K562 (cell line): ENCODE measurements around the gene SDK1. TPM values are rescaled to one million over a fixed set of nuclear protein-coding genes. Genes with fewer than 3 reads are reported as not detected.

Experiments
- ATAC-seq: fragments of 200-7000 bp; cut with Tn5 transposase; 3 replicates; pipeline ENCODE4 v1.9.1; 2020; ENCODE audit warnings: moderate library complexity
- BruUV-seq: library from RNA; stranded (reverse); fragments of 400-500 nt; replicated peaks from 2 replicates; lab custom pipeline; 2021; lab: Mats Ljungman, UMichigan
- CTCF ChIA-PET: fragments of 300-600 bp; formaldehyde crosslinking; extraction: SDS; loops from one replicate; lab custom pipeline; 2021; ENCODE audit warnings: low intra/inter-chr PET ratio; lab: Yijun Ruan, JAX
- POLR2A ChIA-PET: fragments of 300-600, 350-650 bp; sonication (Branson Sonifier 250); formaldehyde crosslinking; extraction: SDS; loops from one replicate; lab custom pipeline; 2021; ENCODE audit warnings: antibody characterized with exemption, inconsistent platforms; lab: Yijun Ruan, JAX
- DNase-seq, 4 experiments: peaks; one replicate each; pipeline versions ENCODE4 v3.0.0 to v3.0.0-alpha.2; 2011 to 2018; ENCODE audit warnings: low spot score in 3 of 4, mixed read lengths in 3 of 4; ENCODE audit errors: extremely low read depth in 1 of 4
- FAIRE-seq: peaks from 2 replicates; lab custom pipeline; 2011; peaks lifted over from hg19 to GRCh38; lab: Jason Lieb, UNC
- H2AFZ ChIP-seq: 2 replicates; pipeline ENCODE4 v1.6.0; 2011; ENCODE audit warnings: low read depth, low read length, control low read depth, inconsistent platforms
- H3K27ac ChIP-seq: fragments of 200-600 bp; 3 replicates; pipeline ENCODE4 v1.8.0; 2011; ENCODE audit warnings: low read depth, mild to moderate bottlenecking, control low read depth, inconsistent platforms, low read length, moderate library complexity, mixed read lengths; ENCODE audit errors: extremely low read depth
- H3K27me3 ChIP-seq, 2 experiments: fragments of 300-600 bp in 1 of 2; 2 replicates in 1 of 2; 3 replicates in 1 of 2; pipeline versions ENCODE4 v1.6.0 to v1.8.0; 2011; ENCODE audit warnings: inconsistent platforms in 2 of 2, low read length in 2 of 2, mild to moderate bottlenecking in 1 of 2, mixed read lengths in 1 of 2, moderate library complexity in 1 of 2; ENCODE audit not compliant: control insufficient read depth in 2 of 2, insufficient read depth in 2 of 2
- H3K36me3 ChIP-seq: fragments of 300-600 bp; 3 replicates; pipeline ENCODE4 v1.8.0; 2011; ENCODE audit warnings: mild to moderate bottlenecking, low read length, inconsistent platforms; ENCODE audit not compliant: control insufficient read depth, insufficient read depth
- H3K4me1 ChIP-seq, 2 experiments: fragments of 200-600 bp in 1 of 2; replicated peaks in 1 of 2; 2 replicates in 1 of 2; 3 replicates in 1 of 2; pipeline versions ENCODE4 v1.5.1 to v1.8.0; 2011; ENCODE audit warnings: inconsistent platforms in 2 of 2, low read length in 2 of 2, mild to moderate bottlenecking in 1 of 2, mixed read lengths in 1 of 2, moderate library complexity in 1 of 2; ENCODE audit not compliant: control insufficient read depth in 2 of 2, insufficient read depth in 2 of 2
- H3K4me2 ChIP-seq: 2 replicates; pipeline ENCODE4 v1.6.1; 2011; ENCODE audit warnings: low read length, control low read depth, inconsistent platforms, mixed read lengths; ENCODE audit not compliant: insufficient read depth
- H3K4me3 ChIP-seq: fragments of 200-600 bp; sonication (generic), shearing (Covaris generic); 2 replicates; pipeline ENCODE4 v1.5.1; 2016; ENCODE audit warnings: control low read depth, inconsistent platforms
- H3K79me2 ChIP-seq: fragments of 200-600 bp; 3 replicates; pipeline ENCODE4 v1.8.0; 2011; ENCODE audit warnings: low read length, inconsistent platforms; ENCODE audit not compliant: control insufficient read depth, insufficient read depth
- H3K9ac ChIP-seq, 2 experiments: 2 replicates each; pipeline versions ENCODE4 v1.6.0 to v1.6.1; 2011; ENCODE audit warnings: low read depth in 2 of 2, low read length in 2 of 2, control low read depth in 1 of 2, inconsistent platforms in 1 of 2, mild to moderate bottlenecking in 1 of 2, mixed read lengths in 1 of 2; ENCODE audit not compliant: insufficient read depth in 1 of 2
- H3K9me1 ChIP-seq: one replicate; pipeline ENCODE4 v1.6.0; 2011; ENCODE audit warnings: inconsistent platforms, mild to moderate bottlenecking, low read length, moderate library complexity; ENCODE audit not compliant: control insufficient read depth, insufficient read depth
- H3K9me3 ChIP-seq: replicated peaks from 2 replicates; pipeline ENCODE4 v1.5.1; 2011; ENCODE audit warnings: low read depth, low read length, inconsistent platforms; ENCODE audit not compliant: control insufficient read depth, insufficient read depth
- H4K20me1 ChIP-seq: replicated peaks from 2 replicates; pipeline ENCODE4 v1.6.1; 2011; ENCODE audit warnings: low read length, inconsistent platforms, mixed read lengths; ENCODE audit not compliant: control insufficient read depth, insufficient read depth
- ASH1L ChIP-seq: fragments of 450-650 bp; IDR thresholded peaks from 2 replicates; pipeline ENCODE4 v1.6.1; 2018; ENCODE audit warnings: borderline replicate concordance, mild to moderate bottlenecking, low read depth; ENCODE audit not compliant: partially characterized antibody
- ATF1 ChIP-seq, 2 experiments: fragments of 450-650 bp in 1 of 2; IDR thresholded peaks; 2 replicates each; pipeline ENCODE4 v1.6.1; 2016; ENCODE audit warnings: missing compliant biosample characterization in 1 of 2, missing genetic modification characterization in 1 of 2
- FIP1L1 ChIP-seq: fragments of 200-400 bp; formaldehyde crosslinking; IDR thresholded peaks from 2 replicates; pipeline ENCODE4 v1.6.1; 2018; ENCODE audit warnings: mild to moderate bottlenecking, low read depth, low read length; ENCODE audit not compliant: poor library complexity, severe bottlenecking
- GTF3C2 ChIP-seq: IDR thresholded peaks from 3 replicates; pipeline ENCODE4 v1.6.1; 2011; ENCODE audit warnings: borderline replicate concordance, mild to moderate bottlenecking, moderate library complexity; ENCODE audit not compliant: insufficient read length; ENCODE audit errors: extremely low read depth
- JUN ChIP-seq, 2 experiments: sonication (generic) in 1 of 2; formaldehyde crosslinking in 1 of 2; IDR thresholded peaks; 2 replicates each; pipeline versions ENCODE4 v1.6.1 to v1.8.0; 2012 to 2022; ENCODE audit warnings: borderline replicate concordance in 2 of 2, mild to moderate bottlenecking in 2 of 2, improper control_type of control experiment in 1 of 2, low read depth in 1 of 2, low read length in 1 of 2, missing genetic modification reagents in 1 of 2
- JUND ChIP-seq, 2 experiments: IDR thresholded peaks; 2 replicates in 1 of 2; 3 replicates in 1 of 2; pipeline ENCODE4 v1.6.1; 2011; ENCODE audit warnings: borderline replicate concordance in 2 of 2, low read depth in 2 of 2, low read length in 2 of 2, improper control_type of control experiment in 1 of 2, missing biosample characterization in 1 of 2, missing genetic modification characterization in 1 of 2, missing genetic modification reagents in 1 of 2
- KDM5B ChIP-seq: fragments of 200-600 bp; sonication (generic); IDR thresholded peaks from 2 replicates; pipeline ENCODE4 v1.6.1; 2012; ENCODE audit warnings: low read depth, mild to moderate bottlenecking, moderate library complexity, low read length, control low read depth, inconsistent platforms; ENCODE audit not compliant: insufficient replicate concordance
- MAFF ChIP-seq: IDR thresholded peaks from 2 replicates; pipeline ENCODE4 v1.6.1; 2012; ENCODE audit warnings: low read length, improper control_type of control experiment
- MCM5 ChIP-seq: fragments of 450-650 bp; IDR thresholded peaks from 2 replicates; pipeline ENCODE4 v1.6.1; 2016; ENCODE audit warnings: low read depth
- PKNOX1 ChIP-seq: fragments of 450-650 bp; IDR thresholded peaks from 2 replicates; pipeline ENCODE4 v1.6.1; 2016
- RBM14 ChIP-seq: fragments of 200-400 bp; formaldehyde crosslinking; IDR thresholded peaks from 2 replicates; pipeline ENCODE4 v1.6.1; 2018; ENCODE audit warnings: low read depth, mild to moderate bottlenecking, low read length, moderate library complexity, borderline replicate concordance; ENCODE audit not compliant: insufficient read depth
- SMAD4 ChIP-seq: fragments of 250-450 bp; sonication (Bioruptor Pico); conservative IDR thresholded peaks from 2 replicates; pipeline ENCODE4 v1.8.0; 2021; ENCODE audit warnings: inconsistent platforms, mild to moderate bottlenecking, moderate library complexity
- ZNF274 ChIP-seq: IDR thresholded peaks from 2 replicates; pipeline ENCODE4 v1.6.1; 2011; ENCODE audit warnings: low read depth, mild to moderate bottlenecking, low read length, moderate library complexity, borderline replicate concordance
- ZNF316 ChIP-seq: fragments of 450-650 bp; IDR thresholded peaks from 2 replicates; pipeline ENCODE4 v1.6.1; 2016
- WGBS: fragments of 100-300 bp; shearing (Covaris generic); methylation state at CpG from one replicate; pipeline ENCODE4 v1.1.6; 2016; ENCODE audit warnings: low coverage, mixed read lengths; ENCODE audit not compliant: insufficient coverage; ENCODE audit errors: missing lambda C conversion rate; 5-methylcytosine and 5-hydroxymethylcytosine counted together
- in situ Hi-C: fragments of 300-500 bp; cut with MboI; formaldehyde crosslinking; loops from 4 replicates; pipeline ENCODE4 v1.15.0; 2018; ENCODE audit warnings: inconsistent platforms, mixed read lengths
- intact Hi-C: fragments of 100-400 bp; cut with micrococcal nuclease; formaldehyde crosslinking; loops from 2 replicates; pipeline ENCODE4 v1.14.2; 2022
- polyA plus RNA-seq, 8 experiments: library from polyadenylated mRNA; depleted of rRNA in 4 of 8; stranded (reverse) in 5 of 8; unstranded in 3 of 8; fragments of >200 nt; fragmentation: Nextera tagmentation in 2 of 8; fragmentation: Illumina TruSeq in 1 of 8; extraction: Ambion mirVana in 2 of 8; extraction: Trizol in 1 of 8; gene quantifications; 2 replicates each; pipeline versions ENCODE4 v1.2.1 to v1.2.3, GENCODE V29; 2011 to 2014; ENCODE audit warnings: inconsistent platforms in 1 of 8, missing spikeins in 1 of 8
- total RNA-seq, 7 experiments: library from RNA; depleted of rRNA in 6 of 7; stranded (reverse); fragments of >200 nt in 6 of 7; fragmentation: Illumina TruSeq in 2 of 7; extraction: Trizol in 2 of 7; gene quantifications; 2 replicates each; pipeline versions ENCODE4 v1.2.1 to v1.2.3, GENCODE V29; 2011 to 2021; ENCODE audit warnings: low replicate concordance in 1 of 7

The SDK1 gene
- total and polyA plus RNA-seq, 9 of the 15 experiments (the other 6 are each of a cell fraction or from before 2014, with no cell fraction given): 0.16 TPM; not detected in 8

GRCh38 chr7:3922175-3922635 lies 621.2 kb downstream of the SDK1 start:
- Histone ChIP-seq H3K4me3 (no peak overlapping the region), H3K9me3 (no peaks in the 10 kb centered on the region), H3K9ac (0 out of 4 replicates have a peak overlapping the region, but pooled peaks of 1 of the 2 experiments have one; percentile 33), H3K27me3 (peaks cover 4 to 49% of the 10 kb centered on the region in 2 experiments; a peak in 3 of 5 replicates), H3K4me2 (no peak overlapping the region), H3K79me2 (no peaks in the 10 kb centered on the region), H4K20me1 (no peaks in the 10 kb centered on the region; the same call in 1 of the 2 replicates), H3K4me1 (no peaks in the 10 kb centered on the region), H2AFZ (0 out of 2 replicates have a peak overlapping the region, but pooled peaks have one; percentile 8), H3K36me3 (no peaks in the 10 kb centered on the region), H3K27ac (no peak overlapping the region), H3K9me1 (no peaks in the 10 kb centered on the region)
- ChIA-PET POLR2A (no interaction called here), CTCF (no interaction called here)
- no TSS peak for BruUV-seq
- ATAC-seq (peak; percentile 94), FAIRE-seq (peak; percentile 82), DNase-seq (peak; percentile 27 to 68 (median 34))
- in situ Hi-C loops (no loop called here), intact Hi-C loops (no loop called here)
- WGBS: 11% methylated on average over 10 of the region's 10 CpGs
- TF ChIP-seq JUND (IDR thresholded peaks at IDR 0.05; ENCODE audit: borderline replicate concordance, low read depth, low read length) (peak; percentile 52), JUND (tag; IDR thresholded peaks at IDR 0.05; ENCODE audit: borderline replicate concordance, low read depth, low read length) (peak; percentile 23; the same call in 1 of the 3 replicates), GTF3C2 (no peak), MAFF (peak; percentile 91), KDM5B (no peak), FIP1L1 (no peak), ZNF316 (peak; percentile 98), SMAD4 (CRISPR knock-in tag) (no peak), RBM14 (no peak), JUN (IDR thresholded peaks at IDR 0.05; ENCODE audit: borderline replicate concordance, low read depth, low read length) (0 out of 2 replicates have a peak, but pooled peaks have one; percentile 10), JUN (CRISPR knock-in tag; IDR thresholded peaks at IDR 0.05; ENCODE audit: borderline replicate concordance) (no peak), ATF1 (CRISPR knock-in tag; IDR thresholded peaks at IDR 0.05) (no peak), ATF1 (tag; IDR thresholded peaks at IDR 0.05) (peak; percentile 52; the same call in 1 of the 2 replicates), ZNF274 (no peak), ASH1L (no peak), MCM5 (no peak), PKNOX1 (peak; percentile 62)
